Body of pancreas (tissue), 4 donors: Measurements from ENCODE around the gene VMP1. TPM values are rescaled to one million over a fixed set of nuclear protein-coding genes. Genes with fewer than 3 reads are reported as not detected.

Experiments
- ATAC-seq: fragments of 150-250 bp; one replicate; pipeline ENCODE4 v1.9.1; 2016
- DNase-seq, 4 donors: peaks; one replicate each; pipeline ENCODE4 v3.0.0-alpha.2; 2019
- H3K27ac ChIP-seq, 4 donors: fragments of 200-600 bp; sonication (generic); 1 replicate in 3 of 4; 2 replicates in 1 of 4; pipeline versions ENCODE4 v1.5.1 to v1.6.1; 2016 to 2019; ENCODE audit warnings: mild to moderate bottlenecking in 1 of 4, mixed read lengths in 1 of 4, moderate library complexity in 1 of 4
- H3K27me3 ChIP-seq, 2 donors: fragments of 200-600 bp; sonication (generic); one replicate each; pipeline ENCODE4 v1.6.0; 2016; ENCODE audit warnings: mild to moderate bottlenecking in 1 of 2
- H3K36me3 ChIP-seq, 2 donors: fragments of 200-600 bp; sonication (generic); replicated peaks in 1 of 2; 2 replicates each; pipeline ENCODE4 v1.5.1; 2016; ENCODE audit warnings: low read depth in 2 of 2; ENCODE audit not compliant: insufficient read depth in 1 of 2
- H3K4me1 ChIP-seq: fragments of 200-600 bp; sonication (generic); one replicate; pipeline ENCODE4 v1.6.0; 2016
- H3K4me3 ChIP-seq, 2 donors: fragments of 200-600 bp; sonication (generic); 1 replicate in 1 of 2; 2 replicates in 1 of 2; pipeline ENCODE4 v1.5.1; 2016 to 2019
- H3K9me3 ChIP-seq, 3 donors: fragments of 200-600 bp; sonication (generic); 1 replicate in 2 of 3; 2 replicates in 1 of 3; pipeline ENCODE4 v1.5.1; 2016
- CTCF ChIP-seq, 7 experiments: fragments of 450-650 bp in 4 of 7; fragments of 200-600 bp in 3 of 7; sonication (generic) in 3 of 7; IDR thresholded peaks; one replicate each; pipeline ENCODE4 v1.5.1; 2016 to 2019; ENCODE audit warnings: antibody characterized with exemption in 7 of 7
- POLR2A ChIP-seq, 3 donors: fragments of 450-650 bp; IDR thresholded peaks; one replicate each; pipeline ENCODE4 v1.6.1; 2016; ENCODE audit warnings: antibody characterized with exemption in 3 of 3, mild to moderate bottlenecking in 2 of 3
- WGBS, 2 donors: methylation state at CpG; one replicate each; pipeline ENCODE4 v1.1.5; 2017; 5-methylcytosine and 5-hydroxymethylcytosine counted together
- intact Hi-C: fragments of 100-400 bp; cut with DNase I; formaldehyde crosslinking; loops from one replicate; pipeline ENCODE4 v1.15.1; 2023
- total RNA-seq, 2 donors: library from RNA; depleted of rRNA; stranded (reverse); fragments of >200 nt; gene quantifications; one replicate each; pipeline ENCODE4 v1.1.0, GENCODE V29; 2016

The VMP1 gene
- total RNA-seq, 2 donors from 2014 or later = 174 to 259 TPM

DNA sequence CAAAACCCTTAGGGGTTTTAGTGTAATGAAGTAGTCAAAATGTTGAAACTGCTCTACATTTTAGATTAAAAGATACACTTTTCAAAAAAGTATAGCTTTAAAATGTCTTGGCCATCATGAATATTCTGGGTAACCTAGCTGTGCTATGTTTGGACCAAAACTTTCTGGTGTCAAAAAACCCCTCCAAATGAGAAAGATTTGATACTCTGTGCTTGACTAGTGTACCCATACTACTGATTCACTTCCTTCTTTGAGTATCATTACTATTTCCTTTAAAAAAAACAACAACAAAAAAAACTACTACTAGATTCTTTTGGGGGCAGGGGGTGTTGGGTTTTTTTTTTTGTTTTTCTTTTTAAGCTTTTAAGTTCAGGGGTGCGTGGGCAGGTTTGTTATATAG is 37.5 kb upstream of the VMP1 start:
- no peaks in the 10 kb centered on the region for H3K9me3 ChIP-seq
- no peaks in the 10 kb centered on the region for H3K4me1 ChIP-seq
- intact Hi-C loops = no loop called here
- 96% methylated on average over 1 of the region's 1 CpG for WGBS, 2 donors
- ATAC-seq (no peak), DNase-seq (no peak)
- TF ChIP-seq CTCF (IDR thresholded peaks at IDR 0.05) (no peak), POLR2A (IDR thresholded peaks at IDR 0.05) (no peak)
- H3K4me3 ChIP-seq = no peak overlapping the region
- H3K27me3 ChIP-seq = no peaks in the 10 kb centered on the region
- peaks cover 22 to 36% of the 10 kb centered on the region in 2 donors for H3K36me3 ChIP-seq
- no peak overlapping the region for H3K27ac ChIP-seq

- no peak for TF ChIP-seq POLR2A (IDR thresholded peaks at IDR 0.05)
- TF ChIP-seq CTCF (IDR thresholded peaks at IDR 0.05) = no peak
- intact Hi-C loops = no loop called here
- Histone ChIP-seq H3K4me1 (no peaks in the 10 kb centered on the region), H3K4me3 (no peak overlapping the region), H3K36me3 (peaks cover 17 to 29% of the 10 kb centered on the region in 2 donors), H3K27me3 (no peaks in the 10 kb centered on the region), H3K27ac (no peak overlapping the region), H3K9me3 (no peaks in the 10 kb centered on the region)
- DNase-seq (no peak), ATAC-seq (no peak)
- 88 to 100% methylated on average over 1 of the region's 1 CpG for WGBS, 2 donors
These were observed 36.1 kb upstream of the VMP1 start for GRCh38 chr17:59671386-59671785.

- Histone ChIP-seq H3K36me3 (peaks cover 0 to 35% of the 10 kb centered on the region in 2 donors), H3K4me3 (no peak overlapping the region), H3K9me3 (no peaks in the 10 kb centered on the region), H3K27me3 (no peaks in the 10 kb centered on the region), H3K27ac (no peak overlapping the region), H3K4me1 (no peaks in the 10 kb centered on the region)
- ATAC-seq = no peak
- no peak for DNase-seq
- 61 to 65% methylated on average over 1 of the region's 1 CpG for WGBS, 2 donors
- intact Hi-C loops = no loop called here
- TF ChIP-seq CTCF (IDR thresholded peaks at IDR 0.05) (no peak), POLR2A (IDR thresholded peaks at IDR 0.05) (no peak)
These were observed 32.2 kb upstream of the VMP1 start for GRCh38 chr17:59675231-59675630.

DNA sequence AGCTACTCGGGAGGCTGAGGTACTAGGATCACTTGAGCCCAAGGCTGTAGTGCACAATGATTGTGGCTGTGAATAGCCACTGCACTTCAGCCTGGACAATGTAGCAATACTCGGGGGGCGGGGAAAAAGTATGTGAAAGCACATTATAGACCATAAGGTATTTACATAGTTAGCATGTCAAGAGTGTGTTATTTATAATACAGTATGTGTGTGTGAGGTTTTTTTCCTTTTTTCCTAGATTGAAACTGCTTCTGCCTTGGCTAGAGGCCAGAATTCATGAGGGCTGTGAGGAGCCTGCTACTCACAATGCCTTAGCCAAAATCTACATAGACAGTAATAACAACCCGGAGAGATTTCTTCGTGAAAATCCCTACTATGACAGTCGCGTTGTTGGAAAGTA is 30.7 kb upstream of the VMP1 start:
- H3K4me1 ChIP-seq = no peaks in the 10 kb centered on the region
- peaks cover 6 to 45% of the 10 kb centered on the region in 2 donors for H3K36me3 ChIP-seq
- 79 to 82% methylated on average over 7 of the region's 7 CpGs for WGBS, 2 donors
- no peak for DNase-seq
- no peak overlapping the region for H3K27ac ChIP-seq
- no peak for ATAC-seq
- H3K27me3 ChIP-seq = no peaks in the 10 kb centered on the region
- no peaks in the 10 kb centered on the region for H3K9me3 ChIP-seq
- TF ChIP-seq CTCF (IDR thresholded peaks at IDR 0.05) = no peak
- no peak overlapping the region for H3K4me3 ChIP-seq
- intact Hi-C loops = no loop called here

GRCh38 chr17:59678918-59679317 is 28.5 kb upstream of the VMP1 start:
- no peaks in the 10 kb centered on the region for H3K4me1 ChIP-seq
- H3K36me3 ChIP-seq = peaks cover 16 to 49% of the 10 kb centered on the region in 2 donors
- DNase-seq (no peak), ATAC-seq (no peak)
- H3K9me3 ChIP-seq = no peaks in the 10 kb centered on the region
- intact Hi-C loops = no loop called here
- 46 to 48% methylated on average over 2 of the region's 2 CpGs for whole genome bisulfite sequencing, 2 donors
- TF ChIP-seq POLR2A (IDR thresholded peaks at IDR 0.05) = no peak
- TF ChIP-seq CTCF (IDR thresholded peaks at IDR 0.05) = no peak
- H3K27ac ChIP-seq = no peak overlapping the region
- H3K27me3 ChIP-seq = no peaks in the 10 kb centered on the region
- H3K4me3 ChIP-seq = no peak overlapping the region
